ENCODE results near the gene PSME2.

Gene PSME2

GRCh38 chr14:24150567-24150966, 4.2 kb upstream of the PSME2 start:
- no peak overlapping the region for H3K27ac ChIP-seq (replicated peaks)
- no peak overlapping the region for H3K4me3 ChIP-seq (replicated peaks; ENCODE audit: insufficient read depth, low read length)
- TF ChIP-seq POLR2AphosphoS5 (IDR thresholded peaks at IDR 0.05; ENCODE audit: low read depth), result no peak
- no peaks in the 10 kb centered on the region for H3K27me3 ChIP-seq (ENCODE audit: insufficient read depth, poor library complexity, severe bottlenecking)
- DNase-seq (ENCODE audit: low read depth in 1 of 2, low spot score in 1 of 2), result no peak

GRCh38 chr14:24150061-24150460, 3.7 kb upstream of the PSME2 start:
- no peak for TF ChIP-seq REST (IDR thresholded peaks at IDR 0.05; ENCODE audit: insufficient replicate concordance, low read depth)
- TF ChIP-seq SPI1 (IDR thresholded peaks at IDR 0.05; ENCODE audit: borderline replicate concordance, low read depth), result no peak
- TF ChIP-seq CTCF (IDR thresholded peaks at IDR 0.05; ENCODE audit: insufficient read depth, low read length), result no peak
- TF ChIP-seq POLR2AphosphoS5 (IDR thresholded peaks at IDR 0.05; ENCODE audit: low read depth), result no peak
- TF ChIP-seq GABPA (IDR thresholded peaks at IDR 0.05; ENCODE audit: low read depth), result no peak
- Histone ChIP-seq H3K27ac (replicated peaks) (no peak overlapping the region), H3K27me3 (ENCODE audit: insufficient read depth, poor library complexity, severe bottlenecking) (no peaks in the 10 kb centered on the region), H3K4me3 (replicated peaks; ENCODE audit: insufficient read depth, low read length) (no peak overlapping the region)
- DNase-seq (ENCODE audit: low read depth in 1 of 2, low spot score in 1 of 2), result no peak

- TF ChIP-seq REST (IDR thresholded peaks at IDR 0.05; ENCODE audit: insufficient replicate concordance, low read depth), result no peak
- no peak for TF ChIP-seq POLR2AphosphoS5 (IDR thresholded peaks at IDR 0.05; ENCODE audit: low read depth)
- TF ChIP-seq CTCF (IDR thresholded peaks at IDR 0.05; ENCODE audit: insufficient read depth, low read length), result no peak
- TF ChIP-seq SPI1 (IDR thresholded peaks at IDR 0.05; ENCODE audit: borderline replicate concordance, low read depth), result no peak
- no peak for TF ChIP-seq GABPA (IDR thresholded peaks at IDR 0.05; ENCODE audit: low read depth)
- Histone ChIP-seq H3K27me3 (ENCODE audit: insufficient read depth, poor library complexity, severe bottlenecking) (no peaks in the 10 kb centered on the region), H3K4me3 (replicated peaks; ENCODE audit: insufficient read depth, low read length) (no peak overlapping the region), H3K27ac (replicated peaks) (no peak overlapping the region)
- DNase-seq (ENCODE audit: low read depth in 1 of 2, low spot score in 1 of 2), result no peak
Measured at GRCh38 chr14:24149302-24149969, 3.0 kb upstream of the PSME2 start.

- no peaks in the 10 kb centered on the region for H3K27me3 ChIP-seq (ENCODE audit: insufficient read depth, poor library complexity, severe bottlenecking)
- TF ChIP-seq SPI1 (IDR thresholded peaks at IDR 0.05; ENCODE audit: borderline replicate concordance, low read depth), result no peak
- DNase-seq (ENCODE audit: low read depth in 1 of 2, low spot score in 1 of 2), result no peak
- H3K4me3 ChIP-seq (replicated peaks; ENCODE audit: insufficient read depth, low read length), result peak overlapping the region; percentile 96
- H3K27ac ChIP-seq (replicated peaks), result peak overlapping the region; percentile 59
Measured at GRCh38 chr14:24147761-24148428, 1.5 kb upstream of the PSME2 start.
